HUES6 (cell line): ENCODE measurements around the gene SLC23A2.

Source experiments
- H3K27ac ChIP-seq: 2 replicates; pipeline ENCODE4 v1.7.0; 2013; ENCODE audit warnings: low read depth, mild to moderate bottlenecking, low read length, inconsistent platforms
- H3K27me3 ChIP-seq: 2 replicates; pipeline ENCODE4 v1.6.1; 2013; ENCODE audit warnings: low read length; ENCODE audit not compliant: control insufficient read depth, insufficient read depth
- H3K36me3 ChIP-seq: 2 replicates; pipeline ENCODE4 v1.6.1; 2013; ENCODE audit warnings: low read length; ENCODE audit not compliant: control insufficient read depth, insufficient read depth
- H3K4me1 ChIP-seq: 2 replicates; pipeline ENCODE4 v1.6.1; 2013; ENCODE audit warnings: low read length; ENCODE audit not compliant: control insufficient read depth, insufficient read depth
- H3K4me3 ChIP-seq: 2 replicates; pipeline ENCODE4 v1.5.1; 2013; ENCODE audit warnings: low read depth, low read length
- H3K9ac ChIP-seq: one replicate; pipeline ENCODE4 v1.6.1; 2013; ENCODE audit warnings: mild to moderate bottlenecking, low read length
- H3K9me3 ChIP-seq: 2 replicates; pipeline ENCODE4 v1.6.1; 2013; ENCODE audit warnings: low read depth, low read length; ENCODE audit not compliant: control insufficient read depth, insufficient read depth

Gene SLC23A2

DNA sequence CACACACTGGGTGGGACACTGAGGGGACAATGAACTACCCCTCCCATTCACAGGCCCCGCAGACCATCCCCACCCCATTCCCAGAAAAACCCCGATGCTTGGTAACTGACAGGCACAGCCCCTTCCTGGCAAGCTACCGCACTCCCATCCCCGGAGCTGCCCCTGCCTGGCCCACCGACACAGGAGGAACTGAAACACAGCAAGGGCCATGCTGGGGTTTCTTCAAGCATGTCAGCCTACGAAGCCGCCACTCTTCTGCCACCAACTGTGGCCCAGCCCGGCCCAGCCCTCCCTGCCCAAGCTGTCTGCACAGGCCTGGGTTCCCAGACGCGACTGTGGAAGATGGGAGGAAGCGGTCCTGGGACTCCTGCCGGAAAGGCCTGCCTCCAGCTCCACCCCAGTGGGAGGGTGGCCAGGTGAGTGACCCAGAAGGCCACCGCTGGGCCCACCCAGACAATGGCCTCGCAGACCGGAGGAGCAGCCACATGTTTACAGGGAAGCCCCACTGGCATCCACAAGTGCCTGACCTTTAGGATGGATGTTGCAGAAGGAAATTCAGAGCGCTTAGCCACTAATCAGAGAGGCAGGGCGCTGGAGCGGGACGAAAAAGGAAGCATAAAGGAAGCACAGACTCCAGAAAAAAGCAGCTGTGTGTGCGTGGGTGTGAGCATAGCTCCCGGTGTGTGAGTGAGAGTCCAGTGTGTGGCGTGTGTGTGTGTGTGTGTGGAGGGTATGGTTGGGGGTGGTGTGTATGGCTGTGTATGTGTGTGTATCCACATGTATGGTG is 188.0 kb downstream of the SLC23A2 start:
- Histone ChIP-seq H3K4me3 (no peak overlapping the region), H3K9me3 (no peaks in the 10 kb centered on the region), H3K36me3 (no peaks in the 10 kb centered on the region), H3K27me3 (no peaks in the 10 kb centered on the region), H3K4me1 (peaks cover 21% of the 10 kb centered on the region; the same call in 1 of the 2 replicates), H3K9ac (no peak overlapping the region), H3K27ac (no peak overlapping the region)

DNA sequence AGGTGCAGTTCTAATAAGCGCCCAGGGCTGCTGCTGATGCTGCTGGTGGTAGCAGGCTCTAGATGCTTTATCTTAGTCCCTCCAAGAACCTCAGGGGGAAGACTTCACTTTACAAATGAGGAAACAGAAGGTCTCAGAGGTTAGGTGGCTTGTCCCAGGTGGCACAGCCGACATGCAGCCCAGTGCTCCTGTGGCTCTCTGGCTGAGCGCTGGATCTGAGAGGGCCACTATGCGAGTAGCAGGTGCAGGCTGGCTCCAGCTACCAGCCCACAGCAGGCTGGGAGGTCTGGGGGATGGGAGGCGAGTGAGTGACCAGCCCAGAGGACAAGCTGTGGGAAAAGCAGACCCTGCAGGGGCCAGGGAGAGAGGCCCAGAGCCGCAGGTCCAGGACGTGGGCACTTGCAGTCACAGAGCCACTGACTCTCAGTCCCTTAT is 188.7 kb downstream of the SLC23A2 start:
- no peaks in the 10 kb centered on the region for H3K27me3 ChIP-seq
- H3K9ac ChIP-seq: no peak overlapping the region
- H3K36me3 ChIP-seq: no peaks in the 10 kb centered on the region
- peaks cover 21% of the 10 kb centered on the region; the same call in 1 of the 2 replicates for H3K4me1 ChIP-seq
- H3K4me3 ChIP-seq: no peak overlapping the region
- H3K9me3 ChIP-seq: no peaks in the 10 kb centered on the region
- no peak overlapping the region for H3K27ac ChIP-seq

DNA sequence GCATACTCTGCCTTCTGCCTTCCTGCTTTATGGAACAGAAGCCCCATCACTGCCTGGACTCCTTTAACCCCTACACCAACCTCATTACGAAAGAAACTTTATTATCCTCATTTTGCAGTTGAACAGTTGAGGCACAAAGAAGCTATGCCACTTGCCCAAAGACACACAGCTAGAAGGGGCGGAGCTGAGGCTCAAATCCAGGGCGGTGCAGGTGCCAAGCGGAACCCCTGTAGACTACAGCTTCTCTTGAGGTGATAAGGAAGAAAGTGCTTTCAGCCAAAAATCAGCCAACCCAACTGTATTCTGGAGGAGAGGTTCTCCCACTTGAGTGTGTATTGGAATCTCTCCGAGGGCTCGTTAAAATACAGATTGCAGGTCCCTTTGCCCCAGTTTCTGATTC is 189.1 kb downstream of the SLC23A2 start:
- Histone ChIP-seq H3K9me3 (no peaks in the 10 kb centered on the region), H3K4me1 (peaks cover 21% of the 10 kb centered on the region; the same call in 1 of the 2 replicates), H3K27me3 (no peaks in the 10 kb centered on the region), H3K9ac (no peak overlapping the region), H3K36me3 (no peaks in the 10 kb centered on the region), H3K4me3 (no peak overlapping the region), H3K27ac (no peak overlapping the region)

DNA sequence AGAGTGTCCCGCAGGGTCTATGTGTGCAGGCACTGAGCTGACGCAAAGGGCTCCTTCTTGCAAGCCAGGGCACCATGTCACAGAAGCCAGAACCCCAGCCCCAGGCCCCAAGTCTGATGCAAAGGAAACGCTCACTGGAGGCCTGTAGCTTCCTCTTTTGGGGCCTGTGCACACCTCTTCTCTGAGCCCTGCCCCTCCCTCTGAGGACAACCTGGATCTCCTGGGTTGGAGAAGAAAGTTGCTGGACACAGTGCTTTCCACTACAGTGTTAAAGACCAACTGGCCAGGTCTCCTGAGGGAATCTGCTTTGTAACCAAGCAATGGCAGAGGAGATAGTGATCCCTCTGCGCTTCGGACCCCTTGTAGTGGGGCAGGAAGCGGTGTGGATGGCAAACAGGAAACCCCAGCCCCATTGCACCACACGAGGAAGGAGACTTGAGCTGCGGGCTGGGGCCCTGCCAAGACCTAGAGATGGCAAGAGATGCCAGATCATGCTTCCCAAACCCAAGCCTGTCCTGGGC is 189.6 kb downstream of the SLC23A2 start:
- Histone ChIP-seq H3K27ac (no peak overlapping the region), H3K4me1 (peaks cover 21% of the 10 kb centered on the region; the same call in 1 of the 2 replicates), H3K27me3 (no peaks in the 10 kb centered on the region), H3K9me3 (no peaks in the 10 kb centered on the region), H3K36me3 (no peaks in the 10 kb centered on the region), H3K4me3 (no peak overlapping the region), H3K9ac (no peak overlapping the region)

DNA sequence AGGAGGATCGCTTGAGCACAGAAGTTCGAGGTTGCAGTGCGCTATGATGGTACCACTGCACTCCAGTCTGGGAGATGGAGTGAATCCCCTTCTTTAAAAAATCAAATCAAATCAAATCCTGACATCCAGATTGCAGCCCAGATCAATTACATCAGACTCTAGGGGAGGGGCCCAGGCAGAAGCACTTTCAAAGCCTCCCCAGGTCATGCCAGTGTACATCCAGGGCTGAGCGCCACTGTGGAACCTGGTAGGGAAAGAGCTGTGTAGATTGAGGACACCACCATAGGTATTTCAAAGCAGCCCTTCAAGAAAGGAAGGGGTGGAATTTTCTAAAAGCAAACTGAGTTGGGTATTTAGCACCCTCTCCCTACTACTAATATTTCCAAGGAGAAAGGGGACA is 190.1 kb downstream of the SLC23A2 start:
- Histone ChIP-seq H3K36me3 (no peaks in the 10 kb centered on the region), H3K27me3 (no peaks in the 10 kb centered on the region), H3K4me3 (no peak overlapping the region), H3K4me1 (peaks cover 21% of the 10 kb centered on the region; the same call in 1 of the 2 replicates), H3K9ac (no peak overlapping the region), H3K27ac (no peak overlapping the region), H3K9me3 (no peaks in the 10 kb centered on the region)

DNA sequence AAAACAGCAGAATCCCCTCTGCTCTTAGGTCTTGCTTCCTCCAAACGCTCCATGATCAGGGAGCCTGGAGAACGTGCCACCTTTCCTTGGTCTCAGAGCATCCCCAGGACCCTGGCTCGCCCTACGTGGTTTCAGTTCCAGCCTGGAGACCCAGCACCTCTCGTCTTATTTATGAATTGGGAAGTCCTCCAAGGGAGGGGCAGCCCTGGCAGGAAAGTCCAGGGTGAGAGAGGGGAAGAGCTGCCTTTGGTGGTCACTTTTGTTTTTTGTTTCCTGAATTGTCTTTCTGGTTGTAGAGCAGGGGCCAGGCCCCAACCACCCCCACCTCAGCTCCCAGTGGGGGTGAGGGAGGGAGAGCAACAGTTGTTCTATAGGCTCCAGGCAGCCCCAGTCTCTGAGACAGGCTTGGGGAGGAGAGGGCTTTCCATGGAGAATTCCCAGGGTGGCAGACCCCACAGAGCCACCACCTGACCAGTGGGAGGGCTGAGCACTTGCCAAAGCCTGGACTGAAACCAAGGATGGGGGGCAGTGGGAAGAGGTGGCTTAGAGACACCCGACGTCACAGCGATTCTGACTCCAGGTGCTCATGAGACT is 190.8 kb downstream of the SLC23A2 start:
- Histone ChIP-seq H3K9me3 (no peaks in the 10 kb centered on the region), H3K9ac (no peak overlapping the region), H3K4me1 (peaks cover 21% of the 10 kb centered on the region; the same call in 1 of the 2 replicates), H3K27me3 (no peaks in the 10 kb centered on the region), H3K36me3 (no peaks in the 10 kb centered on the region), H3K4me3 (no peak overlapping the region), H3K27ac (no peak overlapping the region)

DNA sequence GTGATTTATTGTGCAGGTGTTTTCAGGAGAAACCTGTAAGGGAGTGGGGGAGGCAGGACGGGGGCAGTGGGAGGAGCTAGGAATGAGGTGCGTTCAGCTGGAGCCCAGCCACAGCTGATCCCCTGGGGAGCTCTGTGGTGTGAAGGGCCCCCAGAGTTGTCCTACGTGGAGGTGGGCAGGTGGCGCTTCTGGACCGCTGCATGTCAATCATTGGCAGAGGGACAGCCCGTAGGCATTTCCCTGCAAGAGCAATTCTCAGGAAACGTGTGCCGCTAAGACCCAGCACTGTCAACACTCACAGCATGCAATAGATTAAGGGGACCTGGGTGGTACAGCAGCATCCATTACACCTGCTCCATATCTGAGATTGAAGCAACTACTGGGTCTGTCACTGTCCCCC is 191.6 kb downstream of the SLC23A2 start:
- no peaks in the 10 kb centered on the region for H3K27me3 ChIP-seq
- peaks cover 19% of the 10 kb centered on the region; the same call in 1 of the 2 replicates for H3K4me1 ChIP-seq
- no peak overlapping the region for H3K4me3 ChIP-seq
- no peak overlapping the region for H3K27ac ChIP-seq
- H3K9me3 ChIP-seq: no peaks in the 10 kb centered on the region
- H3K36me3 ChIP-seq: no peaks in the 10 kb centered on the region
- H3K9ac ChIP-seq: no peak overlapping the region

DNA sequence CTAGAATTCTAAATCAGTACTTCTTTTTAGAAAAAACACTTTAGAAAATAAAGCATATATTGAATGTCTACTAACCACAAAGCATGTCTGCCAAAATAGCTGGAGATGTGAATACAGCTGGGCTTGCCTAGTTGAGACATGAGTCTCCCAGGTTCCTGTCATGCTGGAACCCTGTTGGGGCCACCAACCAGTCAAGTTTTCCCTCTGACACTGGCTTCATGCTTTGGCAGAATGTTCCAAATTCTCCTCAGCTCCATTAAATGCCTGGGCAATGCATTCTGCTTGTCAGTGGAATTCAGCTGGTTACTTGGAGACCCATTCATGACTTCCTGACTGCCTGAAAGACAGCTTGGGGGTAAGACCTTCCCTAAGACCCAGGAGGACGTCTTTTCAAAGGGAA is 192.4 kb downstream of the SLC23A2 start:
- no peak overlapping the region for H3K4me3 ChIP-seq
- no peaks in the 10 kb centered on the region for H3K9me3 ChIP-seq
- no peaks in the 10 kb centered on the region for H3K36me3 ChIP-seq
- no peak overlapping the region for H3K27ac ChIP-seq
- H3K27me3 ChIP-seq: no peaks in the 10 kb centered on the region
- H3K4me1 ChIP-seq: peaks cover 10% of the 10 kb centered on the region; the same call in 1 of the 2 replicates
- no peak overlapping the region for H3K9ac ChIP-seq

DNA sequence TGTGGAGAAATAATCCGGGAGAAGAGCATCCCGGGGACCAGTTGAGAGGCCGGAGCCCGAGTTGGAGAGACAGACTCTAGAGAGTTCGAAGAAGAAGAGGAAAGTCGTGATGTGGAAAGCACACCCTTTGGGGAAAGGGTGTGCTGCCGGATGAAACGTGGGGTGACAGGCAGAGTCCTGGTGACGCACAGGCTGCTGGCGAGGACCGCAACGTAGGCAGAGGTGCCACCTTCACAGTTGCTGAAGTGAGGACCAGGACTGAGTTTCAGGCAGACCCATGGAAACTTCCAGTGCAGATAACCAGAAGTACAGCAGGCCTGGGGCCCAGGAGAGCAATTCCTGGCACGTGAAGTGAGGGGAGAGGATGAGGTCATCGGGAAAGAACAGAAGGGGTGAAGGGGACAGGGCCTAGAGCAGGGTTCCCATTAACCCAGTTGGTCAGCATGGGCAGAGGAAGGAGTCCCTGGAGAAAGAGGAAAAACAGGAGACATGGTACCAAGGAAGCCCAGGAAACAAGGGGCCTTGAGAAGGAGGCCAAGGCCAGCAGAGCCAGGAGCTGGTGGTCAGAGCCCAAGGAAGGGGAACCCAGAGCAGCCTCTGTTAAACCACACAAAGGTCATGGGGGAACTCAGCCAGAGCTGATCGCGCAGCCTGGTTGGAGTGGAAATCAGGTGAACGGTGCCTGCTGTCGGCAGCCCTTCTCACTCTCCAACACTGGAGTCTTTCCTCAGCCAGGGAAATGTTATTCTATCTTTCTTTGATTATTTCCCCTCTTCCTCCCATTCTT is 195.5 kb downstream of the SLC23A2 start:
- peaks cover 10% of the 10 kb centered on the region; the same call in 1 of the 2 replicates for H3K4me1 ChIP-seq
- no peak overlapping the region for H3K27ac ChIP-seq
- no peak overlapping the region for H3K9ac ChIP-seq
- no peak overlapping the region for H3K4me3 ChIP-seq
- H3K36me3 ChIP-seq: no peaks in the 10 kb centered on the region
- H3K9me3 ChIP-seq: no peaks in the 10 kb centered on the region
- no peaks in the 10 kb centered on the region for H3K27me3 ChIP-seq

DNA sequence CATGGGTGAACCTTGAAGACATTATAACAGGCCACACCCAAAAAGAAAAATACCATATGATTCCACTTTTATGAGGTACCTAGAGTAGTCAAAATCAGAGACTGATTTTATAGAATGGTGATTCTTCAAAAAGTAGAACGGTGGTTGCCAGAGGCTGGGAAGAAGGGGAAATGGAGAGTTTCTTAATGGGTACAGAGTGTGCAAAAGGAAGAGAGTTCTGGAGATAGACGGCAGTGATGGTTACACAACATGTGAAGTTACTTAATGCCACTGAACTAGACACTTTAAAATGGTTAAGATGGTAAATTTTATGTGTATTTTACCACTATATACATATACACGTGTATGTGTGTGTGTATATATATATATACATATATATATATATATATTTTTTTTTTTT is 198.8 kb downstream of the SLC23A2 start:
- peaks cover 8% of the 10 kb centered on the region for H3K9me3 ChIP-seq
- H3K4me1 ChIP-seq: no peaks in the 10 kb centered on the region
- H3K36me3 ChIP-seq: peaks cover 4% of the 10 kb centered on the region; the same call in 1 of the 2 replicates
- H3K9ac ChIP-seq: no peak overlapping the region
- no peaks in the 10 kb centered on the region for H3K27me3 ChIP-seq
- no peak overlapping the region for H3K4me3 ChIP-seq
- no peak overlapping the region for H3K27ac ChIP-seq
